H9 (cell line): ENCODE measurements around the gene CCNJL. TPM values are rescaled to one million over a fixed set of nuclear protein-coding genes. Genes with fewer than 3 reads are reported as not detected.
"Not testable (repeated sequence)": the region's sequence is repeated elsewhere in the genome, so short reads cannot be mapped to it uniquely, and the experiment has no call there.

Experiments used
- DNase-seq: peaks from one replicate; pipeline ENCODE4 v3.0.0-alpha.2; 2017
- H2AFZ ChIP-seq: one replicate; pipeline ENCODE4 v1.6.1; 2013; ENCODE audit warnings: mild to moderate bottlenecking, low read length, control low read depth, moderate library complexity
- H2AK5ac ChIP-seq: 2 replicates; pipeline ENCODE4 v1.6.1; 2013; ENCODE audit warnings: low read length, control low read depth, mixed read lengths; ENCODE audit not compliant: insufficient read length
- H2BK120ac ChIP-seq: one replicate; pipeline ENCODE4 v1.6.1; 2013; ENCODE audit warnings: low read depth, mild to moderate bottlenecking, low read length, control low read depth, inconsistent platforms; ENCODE audit not compliant: poor library complexity, severe bottlenecking
- H2BK12ac ChIP-seq: 2 replicates; pipeline ENCODE4 v1.6.1; 2013; ENCODE audit warnings: low read length, control low read depth, mixed read lengths, low read depth; ENCODE audit not compliant: insufficient read length
- H2BK15ac ChIP-seq: 2 replicates; pipeline ENCODE4 v1.6.1; 2013; ENCODE audit warnings: low read depth, low read length, control low read depth
- H2BK20ac ChIP-seq: one replicate; pipeline ENCODE4 v1.6.1; 2013; ENCODE audit warnings: low read depth, mild to moderate bottlenecking, low read length, control low read depth, inconsistent platforms; ENCODE audit not compliant: poor library complexity, severe bottlenecking
- H2BK5ac ChIP-seq: 2 replicates; pipeline ENCODE4 v1.6.1; 2013; ENCODE audit warnings: low read length, control low read depth, mixed read lengths; ENCODE audit not compliant: insufficient read length
- H3K14ac ChIP-seq: 2 replicates; pipeline ENCODE4 v1.6.1; 2013; ENCODE audit warnings: low read length, control low read depth; ENCODE audit not compliant: insufficient read depth
- H3K18ac ChIP-seq: 2 replicates; pipeline ENCODE4 v1.6.1; 2013; ENCODE audit warnings: low read depth, mild to moderate bottlenecking, mixed read lengths, low read length, control low read depth; ENCODE audit not compliant: insufficient read length
- H3K23ac ChIP-seq: 2 replicates; pipeline ENCODE4 v1.6.1; 2013; ENCODE audit warnings: low read length, control low read depth, mixed read lengths, low read depth; ENCODE audit not compliant: insufficient read length
- H3K23me2 ChIP-seq: 2 replicates; pipeline ENCODE4 v1.6.1; 2013; ENCODE audit warnings: low read depth, mild to moderate bottlenecking, mixed read lengths, low read length, control low read depth; ENCODE audit not compliant: insufficient read length, poor library complexity, severe bottlenecking
- H3K27ac ChIP-seq: 2 replicates; pipeline ENCODE4 v1.5.1; 2013; ENCODE audit warnings: low read length, control low read depth, mixed read lengths, low read depth; ENCODE audit not compliant: insufficient read length
- H3K27me3 ChIP-seq: 2 replicates; pipeline ENCODE4 v1.6.1; 2013; ENCODE audit warnings: low read length, control low read depth, inconsistent platforms; ENCODE audit not compliant: insufficient read depth
- H3K4ac ChIP-seq: 2 replicates; pipeline ENCODE4 v1.6.1; 2013; ENCODE audit warnings: low read depth, mild to moderate bottlenecking, control low read depth, inconsistent platforms, low read length, moderate library complexity
- H3K4me1 ChIP-seq: 2 replicates; pipeline ENCODE4 v1.6.1; 2013; ENCODE audit warnings: low read length, control low read depth, inconsistent platforms; ENCODE audit not compliant: insufficient read depth
- H3K4me2 ChIP-seq: 2 replicates; pipeline ENCODE4 v1.6.1; 2013; ENCODE audit warnings: low read length, control low read depth, mixed read lengths; ENCODE audit not compliant: insufficient read length, insufficient read depth
- H3K56ac ChIP-seq: 2 replicates; pipeline ENCODE4 v1.6.1; 2013; ENCODE audit warnings: low read depth, mild to moderate bottlenecking, mixed read lengths, low read length, control low read depth; ENCODE audit not compliant: insufficient read length
- H3K79me1 ChIP-seq: 2 replicates; pipeline ENCODE4 v1.6.1; 2013; ENCODE audit warnings: low read depth, mild to moderate bottlenecking, moderate library complexity, low read length, control low read depth, inconsistent platforms; ENCODE audit not compliant: insufficient read depth, poor library complexity, severe bottlenecking
- H3K79me2 ChIP-seq: 2 replicates; pipeline ENCODE4 v1.6.1; 2013; ENCODE audit warnings: low read length, control low read depth, inconsistent platforms; ENCODE audit not compliant: insufficient read depth
- H3K9ac ChIP-seq: 2 replicates; pipeline ENCODE4 v1.6.1; 2013; ENCODE audit warnings: low read length, control low read depth, mixed read lengths; ENCODE audit not compliant: insufficient read length; ENCODE audit errors: extremely low read depth
- H3K9me3 ChIP-seq: one replicate; pipeline ENCODE4 v1.6.1; 2013; ENCODE audit warnings: low read depth, low read length, inconsistent platforms; ENCODE audit not compliant: control insufficient read depth
- H3T11ph ChIP-seq: one replicate; pipeline ENCODE4 v1.6.1; 2013; ENCODE audit warnings: mild to moderate bottlenecking, low read length, control low read depth, inconsistent platforms
- H4K20me1 ChIP-seq: one replicate; pipeline ENCODE4 v1.6.1; 2013; ENCODE audit not compliant: control insufficient read depth, insufficient read length, insufficient read depth
- H4K5ac ChIP-seq: 2 replicates; pipeline ENCODE4 v1.6.1; 2013; ENCODE audit warnings: low read depth, mild to moderate bottlenecking, mixed read lengths, low read length, control low read depth; ENCODE audit not compliant: insufficient read length
- H4K8ac ChIP-seq: replicated peaks from 2 replicates; pipeline ENCODE4 v1.6.1; 2013; ENCODE audit warnings: low read length, control low read depth, mixed read lengths, low read depth; ENCODE audit not compliant: insufficient read length
- H4K91ac ChIP-seq: 2 replicates; pipeline ENCODE4 v1.6.1; 2013; ENCODE audit warnings: low read depth, mild to moderate bottlenecking, moderate library complexity, mixed read lengths, low read length, control low read depth; ENCODE audit not compliant: insufficient read length
- H3K27ac Mint-ChIP-seq, 3 experiments: 2 replicates in 2 of 3; 3 replicates in 1 of 3; pipeline ENCODE4 v1.8.0; 2020 to 2021; ENCODE audit warnings: mixed read lengths in 3 of 3, mild to moderate bottlenecking in 1 of 3, moderate library complexity in 1 of 3
- H3K27me3 Mint-ChIP-seq: 2 replicates; pipeline ENCODE4 v1.8.0; 2021; ENCODE audit warnings: low read depth, mild to moderate bottlenecking, moderate library complexity, mixed read lengths
- H3K36me3 Mint-ChIP-seq, 3 experiments: 2 replicates in 2 of 3; 3 replicates in 1 of 3; pipeline ENCODE4 v1.8.0; 2020 to 2021; ENCODE audit warnings: low read depth in 3 of 3, mixed read lengths in 3 of 3; ENCODE audit not compliant: insufficient read depth in 1 of 3
- H3K4me1 Mint-ChIP-seq, 2 experiments: 2 replicates each; pipeline ENCODE4 v1.8.0; 2020; ENCODE audit warnings: mixed read lengths in 2 of 2
- H3K4me3 Mint-ChIP-seq, 2 experiments: 2 replicates in 1 of 2; 3 replicates in 1 of 2; pipeline ENCODE4 v1.8.0; 2020 to 2021; ENCODE audit warnings: mild to moderate bottlenecking in 2 of 2, mixed read lengths in 2 of 2, moderate library complexity in 1 of 2
- H3K9me3 Mint-ChIP-seq, 2 experiments: 2 replicates in 1 of 2; 3 replicates in 1 of 2; pipeline ENCODE4 v1.8.0; 2020; ENCODE audit warnings: mild to moderate bottlenecking in 2 of 2, mixed read lengths in 2 of 2, moderate library complexity in 1 of 2
- WGBS: extraction: QIAGEN DNeasy Blood & Tissue Kit; methylation state at CpG from one replicate; pipeline ENCODE4 v1.1.7; 2013; ENCODE audit warnings: missing lambda C conversion rate, low lambda C conversion rate, mixed read lengths; ENCODE audit not compliant: insufficient read length; ENCODE audit errors: extremely low coverage; 5-methylcytosine and 5-hydroxymethylcytosine counted together
- total RNA-seq: library from RNA; stranded (reverse); gene quantifications from 2 replicates; pipeline ENCODE4 v1.2.1, GENCODE V29; 2021
- TF ChIP-seq, protein P1 (sequence below): fragments of 200-600 bp; sonication (generic); conservative IDR thresholded peaks from 3 replicates; pipeline ENCODE4 v1.8.0; 2021; ENCODE audit warnings: antibody characterized with exemption, mild to moderate bottlenecking

CCNJL gene
- total RNA-seq, 1 experiment from 2014 or later, result 26.9 TPM

DNA sequence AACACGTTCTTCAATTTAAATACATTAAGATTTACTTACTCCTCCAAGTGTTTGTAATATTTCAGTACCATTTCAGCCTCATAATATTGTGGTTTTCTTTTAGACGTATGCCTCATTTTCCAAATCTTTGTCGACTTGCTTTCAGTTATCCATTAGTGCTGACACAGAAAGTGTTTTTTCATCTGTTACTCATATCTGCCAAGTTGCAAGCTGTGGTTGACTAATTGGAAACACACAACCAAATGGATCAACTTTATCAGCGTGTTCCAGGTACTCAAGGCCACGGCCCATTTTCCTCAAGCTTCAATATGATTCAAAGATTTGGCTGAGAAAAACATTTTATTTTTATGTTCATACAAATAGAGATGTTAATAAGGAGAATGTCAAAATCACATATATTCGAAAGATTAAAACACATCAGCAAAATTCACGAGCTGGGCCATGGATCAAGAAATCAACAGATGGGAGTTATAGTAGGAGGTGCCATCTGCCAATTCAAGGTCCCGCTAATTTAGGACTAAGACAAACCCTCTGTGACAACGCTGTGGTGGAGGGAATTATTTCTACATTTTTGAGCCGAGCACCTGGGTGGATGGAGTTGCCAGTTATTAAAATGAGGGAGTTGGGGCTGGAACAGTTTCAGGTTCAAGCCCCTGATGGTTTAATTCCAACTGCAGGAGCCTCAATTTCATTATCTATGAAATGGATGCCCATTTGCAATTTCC lies 27.2 kb upstream of the CCNJL start:
- Histone ChIP-seq H2BK5ac (no peak overlapping the region), H4K8ac (no peak overlapping the region), H3K23me2 (no peaks in the 10 kb centered on the region), H3K9ac (no peak overlapping the region), H2BK15ac (no peak overlapping the region), H3K27me3 (no peaks in the 10 kb centered on the region), H3K4ac (no peak overlapping the region), H3T11ph (no peak overlapping the region), H3K56ac (no peak overlapping the region), H4K5ac (no peak overlapping the region), H2BK120ac (no peak overlapping the region), H2BK12ac (no peak overlapping the region), H3K14ac (no peak overlapping the region), H3K18ac (no peak overlapping the region), H3K4me2 (no peak overlapping the region), H3K4me1 (no peaks in the 10 kb centered on the region; the same call in 1 of the 2 replicates), H2BK20ac (no peak overlapping the region), H4K91ac (no peak overlapping the region), H3K79me2 (no peaks in the 10 kb centered on the region), H3K27ac (no peak overlapping the region), H2AFZ (no peak overlapping the region), H3K9me3 (no peaks in the 10 kb centered on the region), H3K79me1 (no peaks in the 10 kb centered on the region), H3K23ac (no peak overlapping the region), H2AK5ac (no peak overlapping the region), H4K20me1 (no peaks in the 10 kb centered on the region)
- TF ChIP-seq, protein P1, sequence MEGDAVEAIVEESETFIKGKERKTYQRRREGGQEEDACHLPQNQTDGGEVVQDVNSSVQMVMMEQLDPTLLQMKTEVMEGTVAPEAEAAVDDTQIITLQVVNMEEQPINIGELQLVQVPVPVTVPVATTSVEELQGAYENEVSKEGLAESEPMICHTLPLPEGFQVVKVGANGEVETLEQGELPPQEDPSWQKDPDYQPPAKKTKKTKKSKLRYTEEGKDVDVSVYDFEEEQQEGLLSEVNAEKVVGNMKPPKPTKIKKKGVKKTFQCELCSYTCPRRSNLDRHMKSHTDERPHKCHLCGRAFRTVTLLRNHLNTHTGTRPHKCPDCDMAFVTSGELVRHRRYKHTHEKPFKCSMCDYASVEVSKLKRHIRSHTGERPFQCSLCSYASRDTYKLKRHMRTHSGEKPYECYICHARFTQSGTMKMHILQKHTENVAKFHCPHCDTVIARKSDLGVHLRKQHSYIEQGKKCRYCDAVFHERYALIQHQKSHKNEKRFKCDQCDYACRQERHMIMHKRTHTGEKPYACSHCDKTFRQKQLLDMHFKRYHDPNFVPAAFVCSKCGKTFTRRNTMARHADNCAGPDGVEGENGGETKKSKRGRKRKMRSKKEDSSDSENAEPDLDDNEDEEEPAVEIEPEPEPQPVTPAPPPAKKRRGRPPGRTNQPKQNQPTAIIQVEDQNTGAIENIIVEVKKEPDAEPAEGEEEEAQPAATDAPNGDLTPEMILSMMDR, result no peak
- Mint-ChIP-seq H3K27ac (no peak overlapping the region), H3K27me3 (no peaks in the 10 kb centered on the region; the same call in none of the 2 replicates), H3K4me1 (peaks cover 16 to 18% of the 10 kb centered on the region in 2 experiments), H3K4me3 (no peak overlapping the region), H3K9me3 (no peaks in the 10 kb centered on the region), H3K36me3 (no peaks in the 10 kb centered on the region)
- no peak for DNase-seq
- WGBS, result no CpG with 5 or more reads among the region's 10 CpGs

DNA sequence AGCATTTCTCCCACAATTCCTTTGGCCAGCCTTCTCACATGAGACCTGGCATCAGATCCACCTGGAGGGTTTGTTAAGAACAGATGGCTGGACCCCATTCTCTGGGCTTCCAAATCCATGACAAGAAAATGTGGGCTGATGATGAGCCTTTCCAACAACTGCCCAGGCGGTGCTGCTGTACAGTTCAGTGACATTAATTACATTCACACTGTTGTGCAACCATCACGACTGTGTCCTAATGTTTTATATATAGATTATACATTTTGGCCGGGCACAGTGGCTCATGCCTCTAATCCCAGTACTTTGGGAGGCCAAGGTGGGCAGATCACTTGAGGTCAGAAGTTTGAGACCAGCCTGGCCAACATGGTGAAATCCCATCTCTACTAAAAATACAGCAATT lies 22.4 kb upstream of the CCNJL start:
- not testable (repeated sequence) for H3K4me1 ChIP-seq, H3K79me2 ChIP-seq, H2AFZ ChIP-seq, H3K4me3 Mint-ChIP-seq, H4K91ac ChIP-seq, H3K56ac ChIP-seq, H3K27ac Mint-ChIP-seq, H4K5ac ChIP-seq, H3K23ac ChIP-seq, H3K79me1 ChIP-seq, H3K9ac ChIP-seq, H2BK120ac ChIP-seq, H3K4me1 Mint-ChIP-seq, H2AK5ac ChIP-seq, H3K4ac ChIP-seq, H3K27me3 Mint-ChIP-seq, H2BK5ac ChIP-seq, H3K14ac ChIP-seq, H4K8ac ChIP-seq, H3K27me3 ChIP-seq, H3K23me2 ChIP-seq, H3K27ac ChIP-seq, H2BK15ac ChIP-seq, H3K18ac ChIP-seq, H3T11ph ChIP-seq, H2BK20ac ChIP-seq, DNase-seq, H4K20me1 ChIP-seq, H3K9me3 ChIP-seq, H2BK12ac ChIP-seq, H3K4me2 ChIP-seq, H3K9me3 Mint-ChIP-seq, H3K36me3 Mint-ChIP-seq
- no CpG with 5 or more reads among the region's 3 CpGs for WGBS
